Stimulated activated CD4-positive, alpha-beta T cell treated with anti-CD3 and anti-CD28 coated beads, TNF-alpha, amount 100 ng/mL, for 48 hours (primary cell): ENCODE measurements around the gene CR1.
A peak's percentile ranks its signal among the peaks of the same experiment; 100 is the strongest.
"Not testable (repeated sequence)": the region's sequence is repeated elsewhere in the genome, so short reads cannot be mapped to it uniquely, and the experiment has no call there.

Experiments used
- DNase-seq, 3 donors: peaks; one replicate each; pipeline ENCODE4 v3.0.0-alpha.2; 2020; ENCODE audit warnings: low read depth in 3 of 3

Gene CR1

GRCh38 chr1:207503950-207504349 lies 8.0 kb downstream of the CR1 start:
- DNase-seq: no peak

DNA sequence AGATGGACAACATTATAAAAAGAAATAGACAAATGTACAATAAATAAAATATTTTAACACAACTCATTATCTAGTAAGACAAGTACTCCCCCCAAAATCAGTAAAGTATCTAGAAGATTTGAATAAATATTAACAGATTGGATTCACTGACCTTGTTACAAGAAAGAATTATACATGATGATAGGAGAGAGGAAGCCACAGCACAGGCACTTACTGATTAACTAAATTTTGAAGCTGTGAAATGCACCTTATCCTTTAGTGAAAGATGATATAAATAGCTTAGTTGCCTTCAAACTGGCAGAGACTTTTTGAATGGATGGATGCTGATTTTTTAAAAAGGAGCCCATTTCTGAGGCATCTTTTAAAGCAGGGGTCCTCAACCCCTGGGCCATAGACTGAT lies 8.5 kb downstream of the CR1 start:
- no peak for DNase-seq

- DNase-seq: no peak
Observed at GRCh38 chr1:207510444-207510843, 14.5 kb downstream of the CR1 start.

DNA sequence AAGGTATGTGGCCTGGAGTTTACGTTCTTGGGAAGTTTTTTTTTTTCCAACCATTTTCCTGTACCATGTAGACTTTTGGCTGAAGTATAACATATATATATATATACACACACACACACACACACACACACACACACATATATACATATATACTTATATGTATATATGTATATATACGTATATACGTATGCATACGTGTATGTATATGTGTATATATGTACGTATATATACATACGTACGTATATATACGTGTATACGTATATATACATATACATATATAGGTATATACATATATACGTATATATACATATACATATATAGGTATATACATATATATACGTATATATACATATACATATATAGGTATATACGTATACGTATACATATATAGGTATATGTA lies 18.9 kb downstream of the CR1 start:
- no peak for DNase-seq

DNA sequence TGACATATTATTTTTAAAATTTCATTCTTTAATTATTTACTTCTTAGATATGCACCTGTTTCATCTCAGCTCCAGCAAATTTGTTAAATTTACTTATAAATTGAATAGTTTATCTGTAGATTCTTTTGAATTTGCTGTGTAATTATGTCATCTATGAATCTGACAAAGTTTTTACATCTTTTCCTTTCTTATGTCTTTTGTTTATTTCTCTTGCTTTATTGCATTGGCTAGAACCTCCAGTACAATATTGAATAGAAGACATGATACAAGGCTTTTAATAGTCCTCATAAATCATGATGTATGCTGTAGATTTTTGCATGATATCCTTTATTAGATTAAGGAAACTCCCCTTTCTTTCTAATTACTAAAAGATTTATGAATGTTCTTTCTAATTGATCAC lies 20.8 kb downstream of the CR1 start:
- DNase-seq: no peak

GRCh38 chr1:207518608-207519236 lies 22.8 kb downstream of the CR1 start:
- no peak for DNase-seq

DNA sequence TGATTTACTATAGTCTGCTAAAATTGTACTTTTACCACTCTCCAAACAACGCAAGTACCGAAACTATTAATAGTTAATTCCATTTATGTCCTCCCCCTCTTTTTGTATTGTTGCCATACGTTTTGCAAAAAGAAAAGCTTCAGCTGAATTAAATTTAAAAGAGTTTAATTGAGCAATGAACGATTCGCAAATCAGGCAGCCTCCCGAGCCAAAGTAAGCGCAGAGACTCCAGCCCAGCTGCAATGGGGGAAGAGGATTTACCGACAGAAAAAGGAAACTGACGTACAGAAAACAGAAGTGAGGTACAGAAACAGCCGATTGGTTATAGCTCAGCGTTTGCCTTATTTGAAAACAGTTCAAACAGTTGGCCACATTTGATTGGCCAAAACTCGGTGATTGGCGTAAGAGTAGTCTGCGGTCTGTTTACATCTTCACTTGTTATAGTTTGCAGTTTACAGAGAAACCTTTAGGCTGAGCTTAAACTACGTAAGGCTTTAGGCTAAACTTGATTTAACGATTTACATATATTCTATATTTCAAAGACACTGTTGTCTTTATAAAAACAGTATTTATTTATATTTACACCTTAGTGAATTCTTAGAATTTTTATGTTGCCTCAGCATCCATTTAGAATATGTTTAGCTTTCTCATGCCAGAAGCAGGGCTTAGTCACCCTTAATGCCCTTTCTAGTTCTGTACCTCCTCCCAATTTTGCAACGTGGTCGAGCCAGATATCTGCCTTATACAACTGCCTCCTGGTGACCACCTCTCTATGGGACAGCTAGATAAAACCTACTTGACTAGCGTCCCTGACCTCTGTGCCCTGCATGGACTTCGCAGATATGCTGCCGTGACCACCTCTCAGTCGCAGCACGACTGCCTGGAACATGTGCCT lies 23.8 kb downstream of the CR1 start:
- no peak for DNase-seq

DNA sequence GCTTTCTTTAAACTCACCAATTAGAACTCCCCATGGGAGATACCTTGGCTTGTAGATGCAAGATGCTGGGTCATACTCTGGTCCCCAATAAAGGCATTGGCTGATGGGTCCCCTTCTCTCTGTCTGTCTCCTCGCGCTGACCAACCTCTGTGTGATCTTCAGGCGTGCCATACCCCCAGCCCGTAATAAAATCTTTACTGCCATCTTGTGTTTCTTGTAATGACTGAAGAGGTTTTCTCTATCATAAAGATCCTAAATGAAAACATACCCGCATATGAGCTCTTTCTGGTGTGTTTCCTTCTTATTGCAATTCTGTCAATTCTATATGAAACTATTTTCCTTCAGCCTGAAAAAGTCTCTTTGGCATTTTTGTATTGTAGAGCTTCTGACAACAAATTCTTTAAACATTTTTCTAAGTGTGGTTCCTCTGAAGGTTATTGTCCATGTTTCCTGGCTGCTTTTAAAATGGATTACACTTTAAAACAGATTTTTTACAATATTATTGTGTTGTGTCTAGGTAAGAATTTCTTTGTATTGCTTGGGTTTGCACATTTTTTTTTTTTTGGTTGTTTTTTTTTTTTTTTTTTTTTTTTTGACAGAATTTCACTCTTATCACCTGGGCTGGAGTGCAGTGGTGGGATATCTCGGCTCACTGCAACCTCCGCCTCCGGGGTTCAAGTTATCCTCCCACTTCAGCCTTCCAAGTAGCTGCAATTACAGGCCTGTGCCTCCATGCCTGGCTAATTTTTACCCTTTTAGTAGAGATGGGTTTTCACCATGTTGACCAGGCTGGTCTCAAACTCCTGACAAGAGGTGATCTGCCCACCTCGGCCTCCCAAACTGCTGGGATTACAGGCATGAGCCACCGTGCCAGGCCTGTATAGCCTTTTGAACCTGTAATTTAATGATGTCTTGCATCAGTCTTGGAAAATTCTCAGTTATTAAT lies 24.7 kb downstream of the CR1 start:
- DNase-seq: not testable (repeated sequence)

DNA sequence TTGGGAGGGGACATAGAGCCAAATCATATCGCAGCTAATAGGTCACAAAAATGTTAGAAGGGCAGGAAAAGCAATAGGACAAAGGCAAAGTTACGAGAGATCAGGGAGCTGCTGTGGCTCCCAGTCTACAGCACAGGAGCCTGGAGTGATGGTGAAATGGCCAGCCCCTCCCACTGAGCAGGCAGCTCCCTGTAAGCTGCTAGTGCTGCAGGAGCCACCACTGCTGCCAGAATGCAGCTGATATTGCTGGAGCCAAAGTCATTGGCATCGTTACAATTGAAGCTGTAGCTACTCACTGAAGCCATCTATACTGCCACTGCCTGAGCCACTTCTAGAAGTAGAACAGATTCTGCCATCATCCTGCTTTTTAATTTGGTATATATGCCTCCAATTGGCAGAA lies 29.3 kb downstream of the CR1 start:
- DNase-seq: not testable (repeated sequence)

DNA sequence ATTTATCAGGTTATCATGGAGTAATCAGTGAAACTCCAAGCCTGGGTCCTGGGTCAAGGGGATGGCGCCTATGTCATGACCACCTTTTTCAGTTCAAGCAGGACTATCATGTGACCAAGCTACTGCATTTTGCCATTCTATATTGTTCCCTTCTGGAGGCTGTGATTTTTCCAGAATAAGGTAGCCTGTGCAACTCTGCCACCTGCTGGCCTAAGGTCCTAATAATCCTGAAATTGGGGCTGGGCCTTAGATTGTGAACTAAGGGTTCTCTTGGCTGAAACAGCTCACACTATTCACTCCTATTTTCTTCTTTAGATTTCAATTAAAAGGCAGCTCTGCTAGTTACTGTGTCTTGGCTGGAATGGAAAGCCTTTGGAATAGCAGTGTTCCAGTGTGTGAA lies 32.4 kb downstream of the CR1 start:
- not testable (repeated sequence) for DNase-seq

GRCh38 chr1:207536263-207536662 lies 40.3 kb downstream of the CR1 start:
- DNase-seq: not testable (repeated sequence)

DNA sequence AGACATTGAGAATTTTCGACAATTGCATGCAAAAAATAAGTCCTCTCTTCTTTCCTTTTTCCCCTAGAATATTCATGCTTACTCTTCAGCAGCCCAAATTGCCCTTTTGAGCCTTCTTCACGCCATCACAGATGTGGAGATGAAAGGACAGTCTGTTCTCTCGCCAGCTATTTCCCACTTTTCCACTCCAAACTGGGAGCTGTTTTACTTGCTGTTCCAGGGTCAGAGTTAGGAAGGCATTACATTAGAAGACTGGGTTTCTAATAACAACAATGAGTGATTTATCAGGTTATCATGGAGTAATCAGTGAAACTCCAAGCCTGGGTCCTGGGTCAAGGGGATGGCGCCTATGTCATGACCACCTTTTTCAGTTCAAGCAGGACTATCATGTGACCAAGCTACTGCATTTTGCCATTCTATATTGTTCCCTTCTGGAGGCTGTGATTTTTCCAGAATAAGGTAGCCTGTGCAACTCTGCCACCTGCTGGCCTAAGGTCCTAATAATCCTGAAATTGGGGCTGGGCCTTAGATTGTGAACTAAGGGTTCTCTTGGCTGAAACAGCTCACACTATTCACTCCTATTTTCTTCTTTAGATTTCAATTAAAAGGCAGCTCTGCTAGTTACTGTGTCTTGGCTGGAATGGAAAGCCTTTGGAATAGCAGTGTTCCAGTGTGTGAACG lies 50.9 kb downstream of the CR1 start:
- DNase-seq: not testable (repeated sequence)

DNA sequence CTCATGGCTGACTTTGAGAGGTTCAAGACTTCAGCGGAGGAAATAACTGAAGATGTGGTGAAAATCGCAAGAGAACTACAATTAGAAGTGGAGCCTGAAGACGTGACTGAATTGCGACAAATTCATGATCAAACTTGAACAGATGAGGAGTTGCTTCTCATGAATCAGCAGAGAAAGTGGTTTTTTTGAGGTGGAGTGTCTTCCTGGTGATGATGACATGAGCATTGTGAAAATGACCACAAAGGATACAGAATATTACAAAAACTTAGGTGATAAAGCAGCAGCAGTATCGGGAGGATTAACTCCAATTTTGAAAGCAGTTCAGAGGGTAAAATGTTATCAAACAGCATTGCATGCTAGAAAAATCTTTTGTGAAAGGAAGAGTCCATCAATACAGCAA lies 58.9 kb downstream of the CR1 start:
- DNase-seq: not testable (repeated sequence)

DNA sequence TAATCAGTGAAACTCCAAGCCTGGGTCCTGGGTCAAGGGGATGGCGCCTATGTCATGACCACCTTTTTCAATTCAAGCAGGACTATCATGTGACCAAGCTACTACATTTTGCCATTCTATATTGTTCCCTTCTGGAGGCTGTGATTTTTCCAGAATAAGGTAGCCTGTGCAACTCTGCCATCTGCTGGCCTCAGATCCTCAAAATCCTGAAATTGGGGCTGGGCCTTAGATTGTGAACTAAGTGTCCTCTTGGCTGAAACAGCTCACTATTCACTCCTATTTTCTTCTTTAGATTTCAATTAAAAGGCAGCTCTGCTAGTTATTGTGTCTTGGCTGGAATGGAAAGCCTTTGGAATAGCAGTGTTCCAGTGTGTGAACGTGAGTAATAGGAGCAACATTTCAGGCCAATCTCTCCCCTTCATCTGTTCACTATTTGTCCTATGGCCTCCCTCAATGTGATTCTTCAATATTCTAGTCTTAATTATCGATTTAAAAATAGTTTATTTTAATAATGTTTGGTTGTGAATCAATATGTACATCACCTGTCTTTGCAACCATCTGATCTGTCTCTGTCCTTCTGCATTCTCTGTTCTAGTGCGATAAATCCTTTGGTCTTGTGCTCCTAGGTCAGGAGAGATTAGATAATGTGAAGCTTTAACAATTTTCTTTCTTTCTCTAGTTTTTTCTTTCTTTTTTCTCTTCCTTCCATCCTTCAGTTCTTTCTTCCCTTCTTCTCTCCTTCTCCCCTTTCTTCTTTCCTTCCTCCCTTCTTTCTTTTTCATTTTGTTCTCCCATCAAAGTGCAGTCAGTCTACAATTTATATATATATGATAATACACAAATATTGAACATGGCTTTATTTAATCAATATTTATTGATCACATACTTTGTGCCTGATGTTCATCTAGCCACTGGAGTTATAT lies 69.8 kb downstream of the CR1 start:
- DNase-seq: no peak

- DNase-seq: not testable (repeated sequence)
Observed at GRCh38 chr1:207571926-207572325, 76.0 kb downstream of the CR1 start.

- DNase-seq: not testable (repeated sequence)
Observed at GRCh38 chr1:207573074-207573473, 77.1 kb downstream of the CR1 start.

- DNase-seq: not testable (repeated sequence)
Observed at GRCh38 chr1:207575381-207575780, 79.4 kb downstream of the CR1 start.

- no peak for DNase-seq
Observed at GRCh38 chr1:207578796-207579435, 83.0 kb downstream of the CR1 start.

GRCh38 chr1:207579436-207579799 lies 83.5 kb downstream of the CR1 start:
- peak in 2 of 3 donors; percentile 5 to 35 for DNase-seq
